D341Med (cell line): ENCODE results near the gene JRKL.
"Not testable (repeated sequence)": the region's sequence is repeated elsewhere in the genome, so short reads cannot be mapped to it uniquely, and the experiment has no call there.

Experiments used
- DNase-seq: peaks from one replicate; pipeline ENCODE4 v3.0.0; 2012; ENCODE audit warnings: low spot score

Gene JRKL

GRCh38 chr11:96394773-96395172 is 5.0 kb downstream of the JRKL start:
- DNase-seq = no peak

- no peak for DNase-seq
Observed at GRCh38 chr11:96396637-96397036, 6.8 kb downstream of the JRKL start.

GRCh38 chr11:96397863-96398262 is 8.1 kb downstream of the JRKL start:
- DNase-seq = no peak

GRCh38 chr11:96400697-96401096 is 10.9 kb downstream of the JRKL start:
- DNase-seq = no peak

GRCh38 chr11:96411412-96411811 is 21.6 kb downstream of the JRKL start:
- DNase-seq = not testable (repeated sequence)

- no peak for DNase-seq
Observed at GRCh38 chr11:96412761-96413381, 23.1 kb downstream of the JRKL start.

- DNase-seq = no peak
Observed at GRCh38 chr11:96413408-96413807, 23.6 kb downstream of the JRKL start.

- no peak for DNase-seq
Observed at GRCh38 chr11:96424693-96425092, 34.9 kb downstream of the JRKL start.

- DNase-seq = no peak
Observed at GRCh38 chr11:96430668-96431067, 40.9 kb downstream of the JRKL start.

- not testable (repeated sequence) for DNase-seq
Observed at GRCh38 chr11:96432654-96433053, 42.8 kb downstream of the JRKL start.
